Kidney (tissue), 14 donors: ENCODE data around the gene SERTM1. TPM values are rescaled to one million over a fixed set of nuclear protein-coding genes. Genes with fewer than 3 reads are reported as not detected.
A peak's percentile ranks its signal among the peaks of the same experiment; 100 is the strongest.

Source experiments
- DNase-seq, 5 donors: peaks; one replicate each; pipeline ENCODE4 v3.0.0-alpha.2; 2013 to 2020
- FAIRE-seq: peaks from 2 replicates; lab custom pipeline; 2012; peaks lifted over from hg19 to GRCh38; lab: Jason Lieb, UNC
- H3K27ac ChIP-seq, 2 donors: one replicate each; pipeline ENCODE4 v1.7.0; 2013; ENCODE audit warnings: low read depth in 2 of 2, low read length in 2 of 2, inconsistent platforms in 1 of 2
- H3K27me3 ChIP-seq: one replicate; pipeline ENCODE4 v1.7.1; 2013; ENCODE audit warnings: low read length, inconsistent platforms; ENCODE audit not compliant: control insufficient read depth, insufficient read depth
- H3K36me3 ChIP-seq, 3 donors: one replicate each; pipeline versions ENCODE4 v1.7.0 to v1.7.1; 2013; ENCODE audit warnings: low read length in 3 of 3, control low read depth in 1 of 3, inconsistent platforms in 1 of 3; ENCODE audit not compliant: insufficient read depth in 3 of 3, control insufficient read depth in 2 of 3
- H3K4me1 ChIP-seq, 3 donors: one replicate each; pipeline versions ENCODE4 v1.7.0 to v1.7.1; 2013; ENCODE audit warnings: low read length in 3 of 3, inconsistent platforms in 1 of 3, low read depth in 1 of 3; ENCODE audit not compliant: control insufficient read depth in 2 of 3, insufficient read depth in 2 of 3
- H3K4me3 ChIP-seq, 3 donors: one replicate each; pipeline versions ENCODE4 v1.7.0 to v1.8.1; 2013; ENCODE audit warnings: low read length in 3 of 3, control low read depth in 1 of 3, inconsistent platforms in 1 of 3
- H3K9ac ChIP-seq, 3 donors: one replicate each; pipeline versions ENCODE4 v1.7.0 to v1.7.1; 2013; ENCODE audit warnings: low read length in 3 of 3, control low read depth in 1 of 3, inconsistent platforms in 1 of 3
- H3K9me3 ChIP-seq, 3 donors: one replicate each; pipeline versions ENCODE4 v1.7.0 to v1.7.1; 2013; ENCODE audit warnings: low read length in 3 of 3, control low read depth in 1 of 3, inconsistent platforms in 1 of 3; ENCODE audit not compliant: control insufficient read depth in 2 of 3, insufficient read depth in 1 of 3
- intact Hi-C: fragments of 100-400 bp; cut with DNase I; formaldehyde crosslinking; loops from one replicate; pipeline ENCODE4 v1.11.1; 2022
- polyA plus RNA-seq: library from polyadenylated mRNA; stranded (reverse); fragments of 350-450 nt; fragmentation: Illumina TruSeq; extraction: RNeasy Lipid Tissue Mini Kit (QIAGEN cat#74804); gene quantifications from one replicate; pipeline ENCODE4 v1.2.3, GENCODE V29; 2014; ENCODE audit warnings: low read depth, low replicate concordance; ENCODE audit not compliant: insufficient read depth
- total RNA-seq: library from RNA; stranded (reverse); fragmentation: NEBNext Ultra II Directional; extraction: Animal tissue kit (Norgen Biotek cat#: 25700); gene quantifications from one replicate; pipeline ENCODE4 v1.2.1, GENCODE V29; 2021
- TF ChIP-seq, protein P1 (sequence below): IDR thresholded peaks from 3 replicates; pipeline ENCODE4 v1.5.1; 2012; ENCODE audit warnings: mild to moderate bottlenecking, moderate library complexity, borderline replicate concordance; ENCODE audit not compliant: insufficient read depth; ENCODE audit errors: extremely low read depth
- donor health status: control.
- donor health status: control.
- donor health status: control.
- donor health status: control.
- donor health status: control.
- donor health status: DM: yes; HTN: yes; CAD: no.
- donor health status: Normal renal cell carcinoma (clear cell type).

The SERTM1 gene
- total and polyA plus RNA-seq, 2 donors from 2014 or later: not detected

DNA sequence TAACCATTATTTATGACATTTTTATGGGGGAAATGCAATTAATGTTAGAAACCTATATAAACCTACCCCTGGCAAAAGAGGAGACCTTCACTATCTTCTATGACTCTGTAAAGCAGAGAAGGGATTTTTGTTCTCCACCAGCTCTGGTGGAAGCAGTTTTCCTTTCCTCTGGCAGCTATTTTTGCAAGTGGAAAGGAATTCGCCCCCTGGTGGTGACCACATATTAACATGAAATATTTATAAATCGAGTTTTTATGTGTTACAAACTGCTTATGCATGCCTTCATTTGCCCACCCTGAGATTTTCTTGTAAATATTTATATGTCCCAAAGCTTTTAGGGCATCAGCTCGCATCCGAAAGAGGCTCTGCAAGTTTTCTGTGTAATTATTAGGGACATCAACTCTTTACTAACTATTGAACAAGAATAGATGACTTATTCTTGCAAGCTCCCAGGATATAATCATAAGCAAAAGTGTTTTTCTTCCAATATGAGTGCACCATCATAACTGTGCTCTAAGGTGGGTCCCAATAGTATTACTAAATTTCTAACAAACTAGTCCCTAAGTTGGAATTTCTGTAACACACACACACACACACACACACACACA is 62.4 kb downstream of the SERTM1 start:
- H3K9me3 ChIP-seq: no peaks in the 10 kb centered on the region
- no peak overlapping the region for H3K27ac ChIP-seq
- no peaks in the 10 kb centered on the region for H3K4me1 ChIP-seq
- H3K27me3 ChIP-seq: no peaks in the 10 kb centered on the region
- DNase-seq (peak in 4 of 5 donors; percentile 43 to 80 (median 68)), FAIRE-seq (no peak)
- H3K4me3 ChIP-seq: no peak overlapping the region
- TF ChIP-seq, protein P1, sequence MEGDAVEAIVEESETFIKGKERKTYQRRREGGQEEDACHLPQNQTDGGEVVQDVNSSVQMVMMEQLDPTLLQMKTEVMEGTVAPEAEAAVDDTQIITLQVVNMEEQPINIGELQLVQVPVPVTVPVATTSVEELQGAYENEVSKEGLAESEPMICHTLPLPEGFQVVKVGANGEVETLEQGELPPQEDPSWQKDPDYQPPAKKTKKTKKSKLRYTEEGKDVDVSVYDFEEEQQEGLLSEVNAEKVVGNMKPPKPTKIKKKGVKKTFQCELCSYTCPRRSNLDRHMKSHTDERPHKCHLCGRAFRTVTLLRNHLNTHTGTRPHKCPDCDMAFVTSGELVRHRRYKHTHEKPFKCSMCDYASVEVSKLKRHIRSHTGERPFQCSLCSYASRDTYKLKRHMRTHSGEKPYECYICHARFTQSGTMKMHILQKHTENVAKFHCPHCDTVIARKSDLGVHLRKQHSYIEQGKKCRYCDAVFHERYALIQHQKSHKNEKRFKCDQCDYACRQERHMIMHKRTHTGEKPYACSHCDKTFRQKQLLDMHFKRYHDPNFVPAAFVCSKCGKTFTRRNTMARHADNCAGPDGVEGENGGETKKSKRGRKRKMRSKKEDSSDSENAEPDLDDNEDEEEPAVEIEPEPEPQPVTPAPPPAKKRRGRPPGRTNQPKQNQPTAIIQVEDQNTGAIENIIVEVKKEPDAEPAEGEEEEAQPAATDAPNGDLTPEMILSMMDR: peak; percentile 62
- H3K9ac ChIP-seq: no peak overlapping the region
- intact Hi-C loops: loop anchor here (10.0 kb wide), 1 partner anchor 451 kb away; no protein-coding TSS in a partner anchor
- H3K36me3 ChIP-seq: no peaks in the 10 kb centered on the region

DNA sequence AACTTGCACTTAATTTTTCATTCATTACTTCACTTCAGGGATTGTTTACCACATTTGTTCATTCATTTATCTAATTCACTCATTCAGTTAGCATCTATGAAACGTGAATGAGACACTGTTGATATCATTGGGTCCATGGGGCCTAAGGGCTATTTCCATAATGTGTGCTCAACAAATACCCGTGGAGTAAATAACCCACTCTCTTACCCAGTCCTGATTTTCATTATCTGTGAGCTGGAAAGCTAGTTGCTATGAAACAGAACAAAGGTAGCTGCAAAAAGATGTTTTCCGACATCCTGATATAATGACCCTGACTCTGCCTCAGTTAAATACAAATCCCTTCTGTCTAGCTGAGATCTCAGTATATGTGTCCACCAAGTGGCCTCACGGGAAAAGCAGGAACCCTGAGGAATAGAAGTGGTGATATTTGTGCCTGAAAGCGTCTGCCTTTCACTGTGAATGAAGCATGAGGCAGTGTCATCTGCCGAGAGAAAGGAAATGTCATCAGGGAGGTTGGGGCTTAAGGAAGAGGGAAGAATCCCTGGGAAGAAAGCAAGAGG is 63.8 kb downstream of the SERTM1 start:
- H3K9me3 ChIP-seq: no peaks in the 10 kb centered on the region
- no peak overlapping the region for H3K4me3 ChIP-seq
- H3K27me3 ChIP-seq: no peaks in the 10 kb centered on the region
- intact Hi-C loops: loop anchor here (10.0 kb wide), 1 partner anchor 453 kb away; no protein-coding TSS in a partner anchor
- no peaks in the 10 kb centered on the region for H3K36me3 ChIP-seq
- DNase-seq (no peak), FAIRE-seq (no peak)
- no peak overlapping the region for H3K9ac ChIP-seq
- H3K4me1 ChIP-seq: no peaks in the 10 kb centered on the region
- no peak overlapping the region for H3K27ac ChIP-seq
- TF ChIP-seq, protein P1: no peak

DNA sequence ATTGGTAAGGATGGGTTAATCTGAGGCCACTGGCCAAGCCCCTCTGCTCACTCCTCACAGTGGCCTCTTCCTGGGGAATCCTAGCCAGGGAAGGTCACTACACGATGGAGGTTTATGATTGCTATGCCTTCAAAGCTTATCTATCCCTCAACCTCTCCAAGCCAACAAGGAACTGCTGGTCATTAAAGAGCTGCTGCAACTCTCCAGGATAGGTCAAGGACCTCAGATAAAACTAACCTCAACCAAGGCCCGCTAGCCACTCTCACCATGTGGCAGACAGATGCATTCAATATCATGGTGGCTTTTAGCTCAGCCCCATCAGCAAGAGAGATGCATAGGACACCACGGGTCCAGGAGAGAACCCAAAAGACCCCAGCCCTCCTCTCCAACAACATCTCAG is 71.6 kb downstream of the SERTM1 start:
- no peaks in the 10 kb centered on the region for H3K36me3 ChIP-seq
- H3K4me3 ChIP-seq: no peak overlapping the region
- no peaks in the 10 kb centered on the region for H3K4me1 ChIP-seq
- FAIRE-seq (no peak), DNase-seq (no peak)
- TF ChIP-seq, protein P1: no peak
- H3K27me3 ChIP-seq: no peaks in the 10 kb centered on the region
- no peak overlapping the region for H3K9ac ChIP-seq
- intact Hi-C loops: no loop called here
- no peaks in the 10 kb centered on the region for H3K9me3 ChIP-seq
- H3K27ac ChIP-seq: no peak overlapping the region
